HG03354 (cell line): ENCODE measurements around the gene RPL22.
"Not testable (repeated sequence)": the region's sequence is repeated elsewhere in the genome, so short reads cannot be mapped to it uniquely, and the experiment has no call there.

Experiments
- ATAC-seq: cut with Tn5 transposase; IDR thresholded peaks from one replicate; pipeline ENCODE4 v1.9.1; 2021; ENCODE audit warnings: mild to moderate bottlenecking; ENCODE audit not compliant: unreplicated experiment, poor library complexity, severe bottlenecking

Gene RPL22

GRCh38 chr1:6234502-6235295, 35.3 kb upstream of the RPL22 start:
- no peak for ATAC-seq

- ATAC-seq, result no peak
These were observed 34.0 kb upstream of the RPL22 start for GRCh38 chr1:6233376-6233775.

- ATAC-seq, result no peak
These were observed 26.3 kb upstream of the RPL22 start for GRCh38 chr1:6225651-6226050.

- ATAC-seq, result no peak
These were observed 25.3 kb upstream of the RPL22 start for GRCh38 chr1:6224718-6225117.

GRCh38 chr1:6223617-6224016, 24.2 kb upstream of the RPL22 start:
- no peak for ATAC-seq

- no peak for ATAC-seq
These were observed 23.2 kb upstream of the RPL22 start for GRCh38 chr1:6222636-6223035.

- no peak for ATAC-seq
These were observed 21.9 kb upstream of the RPL22 start for GRCh38 chr1:6221210-6221784.

- no peak for ATAC-seq
These were observed 20.8 kb upstream of the RPL22 start for GRCh38 chr1:6220236-6220635.

- ATAC-seq, result not testable (repeated sequence)
These were observed 20.2 kb upstream of the RPL22 start for GRCh38 chr1:6219641-6220040.

GRCh38 chr1:6218375-6219164, 19.2 kb upstream of the RPL22 start:
- no peak for ATAC-seq

GRCh38 chr1:6212193-6212959, 13.0 kb upstream of the RPL22 start:
- ATAC-seq, result peak; percentile 35

GRCh38 chr1:6211731-6212130, 12.3 kb upstream of the RPL22 start:
- ATAC-seq, result no peak

GRCh38 chr1:6210591-6211355, 11.4 kb upstream of the RPL22 start:
- no peak for ATAC-seq

GRCh38 chr1:6209661-6210580, 10.5 kb upstream of the RPL22 start:
- no peak for ATAC-seq

GRCh38 chr1:6208723-6209660, 9.6 kb upstream of the RPL22 start:
- ATAC-seq, result no peak

GRCh38 chr1:6207921-6208320, 8.5 kb upstream of the RPL22 start:
- ATAC-seq, result no peak
